Progenitor cell of endocrine pancreas (in vitro differentiated cells): ENCODE data around the gene IP6K3. TPM values are rescaled to one million over a fixed set of nuclear protein-coding genes. Genes with fewer than 3 reads are reported as not detected.

Source experiments
- DNase-seq: peaks from one replicate; pipeline ENCODE4 v3.0.0; 2021; ENCODE audit warnings: low spot score; ENCODE audit not compliant: unreplicated experiment
- H3K27ac Mint-ChIP-seq: 2 replicates; pipeline ENCODE4 v1.8.0; 2021; ENCODE audit warnings: mild to moderate bottlenecking, moderate library complexity, mixed read lengths
- H3K27me3 Mint-ChIP-seq: 2 replicates; pipeline ENCODE4 v1.8.0; 2021; ENCODE audit warnings: mixed read lengths
- H3K36me3 Mint-ChIP-seq: 2 replicates; pipeline ENCODE4 v1.8.0; 2022; ENCODE audit warnings: mixed read lengths; ENCODE audit not compliant: insufficient read depth
- H3K4me1 Mint-ChIP-seq: 2 replicates; pipeline ENCODE4 v1.8.0; 2021; ENCODE audit warnings: low read depth, mixed read lengths
- H3K4me3 Mint-ChIP-seq: 2 replicates; pipeline ENCODE4 v1.8.0; 2021; ENCODE audit warnings: low read depth, mild to moderate bottlenecking, moderate library complexity, mixed read lengths
- H3K9me3 Mint-ChIP-seq: 2 replicates; pipeline ENCODE4 v1.8.0; 2021; ENCODE audit warnings: low read depth, mixed read lengths
- total RNA-seq: library from RNA; stranded (reverse); gene quantifications from 2 replicates; pipeline ENCODE4 v1.2.1, GENCODE V29; 2021
- TF ChIP-seq, protein P1 (sequence below): fragments of 200-600 bp; sonication (generic); IDR thresholded peaks from one replicate; pipeline ENCODE4 v1.5.0; 2021; ENCODE audit warnings: antibody characterized with exemption, mild to moderate bottlenecking; ENCODE audit not compliant: unreplicated experiment

IP6K3 gene
- total RNA-seq, 1 donor from 2014 or later: 0.14 TPM

DNA sequence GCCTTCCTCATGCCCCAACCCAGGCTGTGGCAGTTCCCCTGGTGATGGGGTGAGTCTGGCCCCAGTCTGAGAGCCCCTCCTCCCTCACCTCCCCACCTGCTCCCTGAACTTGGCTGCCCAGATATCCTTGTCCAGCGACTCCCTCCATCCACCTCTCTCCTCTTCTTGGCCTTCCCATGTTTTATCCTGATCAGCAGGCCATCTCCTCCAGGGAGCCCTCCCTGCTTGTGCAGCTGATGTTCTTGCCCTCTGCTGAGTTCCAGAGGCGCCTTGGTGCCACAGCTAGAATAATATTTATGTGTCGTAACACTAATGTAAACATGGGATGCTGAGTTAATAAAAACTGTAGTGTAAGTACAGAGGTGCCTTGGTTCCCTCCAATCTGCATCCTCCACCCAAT is 10.4 kb upstream of the IP6K3 start:
- H3K36me3 Mint-ChIP-seq: no peaks in the 10 kb centered on the region
- H3K27me3 Mint-ChIP-seq: peaks cover 3% of the 10 kb centered on the region
- TF ChIP-seq, protein P1, sequence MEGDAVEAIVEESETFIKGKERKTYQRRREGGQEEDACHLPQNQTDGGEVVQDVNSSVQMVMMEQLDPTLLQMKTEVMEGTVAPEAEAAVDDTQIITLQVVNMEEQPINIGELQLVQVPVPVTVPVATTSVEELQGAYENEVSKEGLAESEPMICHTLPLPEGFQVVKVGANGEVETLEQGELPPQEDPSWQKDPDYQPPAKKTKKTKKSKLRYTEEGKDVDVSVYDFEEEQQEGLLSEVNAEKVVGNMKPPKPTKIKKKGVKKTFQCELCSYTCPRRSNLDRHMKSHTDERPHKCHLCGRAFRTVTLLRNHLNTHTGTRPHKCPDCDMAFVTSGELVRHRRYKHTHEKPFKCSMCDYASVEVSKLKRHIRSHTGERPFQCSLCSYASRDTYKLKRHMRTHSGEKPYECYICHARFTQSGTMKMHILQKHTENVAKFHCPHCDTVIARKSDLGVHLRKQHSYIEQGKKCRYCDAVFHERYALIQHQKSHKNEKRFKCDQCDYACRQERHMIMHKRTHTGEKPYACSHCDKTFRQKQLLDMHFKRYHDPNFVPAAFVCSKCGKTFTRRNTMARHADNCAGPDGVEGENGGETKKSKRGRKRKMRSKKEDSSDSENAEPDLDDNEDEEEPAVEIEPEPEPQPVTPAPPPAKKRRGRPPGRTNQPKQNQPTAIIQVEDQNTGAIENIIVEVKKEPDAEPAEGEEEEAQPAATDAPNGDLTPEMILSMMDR: no peak
- peaks cover 2% of the 10 kb centered on the region for H3K4me1 Mint-ChIP-seq
- no peak overlapping the region for H3K4me3 Mint-ChIP-seq
- no peak for DNase-seq
- H3K27ac Mint-ChIP-seq: no peak overlapping the region
- no peaks in the 10 kb centered on the region for H3K9me3 Mint-ChIP-seq

GRCh38 chr6:33756211-33756954 is 9.7 kb upstream of the IP6K3 start:
- no peak overlapping the region for H3K4me3 Mint-ChIP-seq
- no peaks in the 10 kb centered on the region for H3K36me3 Mint-ChIP-seq
- peaks cover 3% of the 10 kb centered on the region for H3K27me3 Mint-ChIP-seq
- H3K9me3 Mint-ChIP-seq: no peaks in the 10 kb centered on the region
- no peak for DNase-seq
- H3K4me1 Mint-ChIP-seq: peaks cover 3% of the 10 kb centered on the region
- H3K27ac Mint-ChIP-seq: no peak overlapping the region
- TF ChIP-seq, protein P1: no peak

GRCh38 chr6:33755070-33755869 is 8.6 kb upstream of the IP6K3 start:
- TF ChIP-seq, protein P1: no peak
- no peak overlapping the region for H3K4me3 Mint-ChIP-seq

GRCh38 chr6:33754222-33754621 is 7.5 kb upstream of the IP6K3 start:
- H3K9me3 Mint-ChIP-seq: no peaks in the 10 kb centered on the region
- peaks cover 4% of the 10 kb centered on the region for H3K4me1 Mint-ChIP-seq
- H3K36me3 Mint-ChIP-seq: no peaks in the 10 kb centered on the region
- no peak for DNase-seq
- peaks cover 15% of the 10 kb centered on the region for H3K27me3 Mint-ChIP-seq
- H3K27ac Mint-ChIP-seq: no peak overlapping the region
- H3K4me3 Mint-ChIP-seq: no peak overlapping the region
- TF ChIP-seq, protein P1: no peak

More at GRCh38 chr6:33755070-33755869, 8.6 kb upstream of the IP6K3 start:
- no peak overlapping the region for H3K27ac Mint-ChIP-seq
- no peak for DNase-seq
- H3K36me3 Mint-ChIP-seq: no peaks in the 10 kb centered on the region
- no peaks in the 10 kb centered on the region for H3K9me3 Mint-ChIP-seq
- H3K4me1 Mint-ChIP-seq: peaks cover 3% of the 10 kb centered on the region
- peaks cover 11% of the 10 kb centered on the region for H3K27me3 Mint-ChIP-seq

- no peaks in the 10 kb centered on the region for H3K36me3 Mint-ChIP-seq
- TF ChIP-seq, protein P1: no peak
- peaks cover 17% of the 10 kb centered on the region for H3K27me3 Mint-ChIP-seq
- no peaks in the 10 kb centered on the region for H3K9me3 Mint-ChIP-seq
- no peak for DNase-seq
- no peak overlapping the region for H3K27ac Mint-ChIP-seq
- H3K4me3 Mint-ChIP-seq: no peak overlapping the region
- peaks cover 8% of the 10 kb centered on the region for H3K4me1 Mint-ChIP-seq
These were observed 5.9 kb upstream of the IP6K3 start for GRCh38 chr6:33752646-33753015.
